GM06990 (cell line): Measurements from ENCODE around the gene FOXC2.

Experiments used
- DNase-seq: peaks from one replicate; pipeline ENCODE4 v3.0.0-alpha.2; 2011; ENCODE audit not compliant: insufficient read length; ENCODE audit errors: extremely low read depth
- H3K27me3 ChIP-seq: replicated peaks from 2 replicates; pipeline ENCODE4 v1.6.0; 2011; ENCODE audit warnings: low read length; ENCODE audit not compliant: control insufficient read depth, insufficient read depth
- H3K36me3 ChIP-seq: 2 replicates; pipeline ENCODE4 v1.5.1; 2011; ENCODE audit warnings: low read length; ENCODE audit not compliant: control insufficient read depth, insufficient read depth
- H3K4me3 ChIP-seq: replicated peaks from 2 replicates; pipeline ENCODE4 v1.5.1; 2011; ENCODE audit warnings: low read depth, mild to moderate bottlenecking, control low read depth, low read length
- CTCF ChIP-seq: IDR thresholded peaks from 2 replicates; pipeline ENCODE4 v1.5.1; 2011; ENCODE audit warnings: low read length, control low read depth, mild to moderate bottlenecking, inconsistent platforms; ENCODE audit not compliant: insufficient read depth, poor library complexity, severe bottlenecking

FOXC2 gene

GRCh38 chr16:86616906-86617305 lies 50.3 kb downstream of the FOXC2 start:
- no peak for TF ChIP-seq CTCF
- DNase-seq = no peak

GRCh38 chr16:86618431-86619238 lies 52.0 kb downstream of the FOXC2 start:
- no peak overlapping the region for H3K4me3 ChIP-seq
- H3K36me3 ChIP-seq = no peaks in the 10 kb centered on the region
- no peak for TF ChIP-seq CTCF
- no peaks in the 10 kb centered on the region; the same call in 1 of the 2 replicates for H3K27me3 ChIP-seq
- DNase-seq = no peak

More at GRCh38 chr16:86616906-86617305, 50.3 kb downstream of the FOXC2 start:
- H3K4me3 ChIP-seq = no peak overlapping the region
- H3K36me3 ChIP-seq = no peaks in the 10 kb centered on the region
- no peaks in the 10 kb centered on the region; the same call in 1 of the 2 replicates for H3K27me3 ChIP-seq
